Mucosa of rectum (tissue), 2 donors: ENCODE measurements around the gene SH3BP1.
"Not testable (repeated sequence)": the region's sequence is repeated elsewhere in the genome, so short reads cannot be mapped to it uniquely, and the experiment has no call there.

Experiments used
- H3K27ac ChIP-seq, 2 donors: one replicate each; pipeline ENCODE4 v1.7.0; 2013; ENCODE audit warnings: inconsistent platforms in 2 of 2, low read depth in 2 of 2, low read length in 2 of 2
- H3K27me3 ChIP-seq, 2 donors: one replicate each; pipeline ENCODE4 v1.7.0; 2013; ENCODE audit warnings: low read length in 2 of 2; ENCODE audit not compliant: control insufficient read depth in 2 of 2, insufficient read depth in 2 of 2
- H3K36me3 ChIP-seq, 2 donors: one replicate each; pipeline ENCODE4 v1.7.0; 2013; ENCODE audit warnings: low read length in 2 of 2; ENCODE audit not compliant: control insufficient read depth in 2 of 2, insufficient read depth in 2 of 2
- H3K4me1 ChIP-seq, 2 donors: one replicate each; pipeline ENCODE4 v1.7.0; 2013; ENCODE audit warnings: low read length in 2 of 2, mild to moderate bottlenecking in 1 of 2; ENCODE audit not compliant: control insufficient read depth in 2 of 2, insufficient read depth in 2 of 2
- H3K4me3 ChIP-seq, 2 donors: one replicate each; pipeline ENCODE4 v1.7.0; 2013; ENCODE audit warnings: low read length in 2 of 2
- H3K9ac ChIP-seq, 2 donors: one replicate each; pipeline ENCODE4 v1.7.0; 2013; ENCODE audit warnings: low read length in 2 of 2, low read depth in 1 of 2, mild to moderate bottlenecking in 1 of 2
- H3K9me3 ChIP-seq, 2 donors: one replicate each; pipeline ENCODE4 v1.7.0; 2013; ENCODE audit warnings: low read length in 2 of 2; ENCODE audit not compliant: control insufficient read depth in 2 of 2
- donor health status: healthy.
- donor health status: Normal muscosa, but diverticular disease.

The SH3BP1 gene

GRCh38 chr22:37639070-37639760 is at the start of gene SH3BP1:
TSS of gene SH3BP1 (plus strand) at chr22:37639669. CDS start at chr22:37639788, 119 bp downstream.
- Histone ChIP-seq H3K9ac (peak within 1 kb of the TSS; percentile 83 to 87), H3K36me3 (peaks cover 7 to 16% of the 10 kb centered on the region in 2 donors), H3K4me1 (peaks cover 73 to 80% of the 10 kb centered on the region in 2 donors), H3K27me3 (no peaks in the 10 kb centered on the region), H3K27ac (peak within 1 kb of the TSS; percentile 91 to 94), H3K4me3 (peak within 1 kb of the TSS; percentile 79 to 88), H3K9me3 (no peaks in the 10 kb centered on the region)

- not testable (repeated sequence) for H3K9me3 ChIP-seq, H3K4me3 ChIP-seq
- peaks cover 15 to 27% of the 10 kb centered on the region in 2 donors for H3K4me1 ChIP-seq
Observed at GRCh38 chr22:37591081-37591480, 48.4 kb upstream of the SH3BP1 start.

GRCh38 chr22:37591823-37592404 is 47.6 kb upstream of the SH3BP1 start:
- Histone ChIP-seq H3K9me3 (no peaks in the 10 kb centered on the region), H3K36me3 (no peaks in the 10 kb centered on the region), H3K4me3 (peak overlapping the region in 1 of 2 donors; percentile 2), H3K27me3 (no peaks in the 10 kb centered on the region), H3K4me1 (peaks cover 15 to 24% of the 10 kb centered on the region in 2 donors), H3K9ac (no peak overlapping the region), H3K27ac (peak overlapping the region in 1 of 2 donors; percentile 48)

More at GRCh38 chr22:37591081-37591480, 48.4 kb upstream of the SH3BP1 start:
- H3K36me3 ChIP-seq, H3K27ac ChIP-seq, H3K9ac ChIP-seq, H3K27me3 ChIP-seq: not testable (repeated sequence)

- Histone ChIP-seq H3K27me3 (no peaks in the 10 kb centered on the region), H3K36me3 (no peaks in the 10 kb centered on the region), H3K27ac (no peak overlapping the region), H3K9me3 (no peaks in the 10 kb centered on the region), H3K4me3 (no peak overlapping the region), H3K9ac (no peak overlapping the region), H3K4me1 (peaks cover 6 to 8% of the 10 kb centered on the region in 2 donors)
Observed at GRCh38 chr22:37594237-37594636, 45.2 kb upstream of the SH3BP1 start.

GRCh38 chr22:37599153-37599552 is 40.3 kb upstream of the SH3BP1 start:
- no peaks in the 10 kb centered on the region for H3K9me3 ChIP-seq
- H3K36me3 ChIP-seq: no peaks in the 10 kb centered on the region
- H3K27me3 ChIP-seq: no peaks in the 10 kb centered on the region
- peak overlapping the region in 1 of 2 donors; percentile 17 for H3K4me3 ChIP-seq
- H3K9ac ChIP-seq: no peak overlapping the region
- peaks cover 6 to 11% of the 10 kb centered on the region in 2 donors for H3K4me1 ChIP-seq
- peak overlapping the region; percentile 68 for H3K27ac ChIP-seq

- peak overlapping the region; percentile 77 to 79 for H3K27ac ChIP-seq
- H3K36me3 ChIP-seq: no peaks in the 10 kb centered on the region
- no peaks in the 10 kb centered on the region for H3K9me3 ChIP-seq
- H3K4me1 ChIP-seq: peaks cover 10 to 15% of the 10 kb centered on the region in 2 donors
- H3K9ac ChIP-seq: peak overlapping the region; percentile 56 to 68
- H3K27me3 ChIP-seq: no peaks in the 10 kb centered on the region
- H3K4me3 ChIP-seq: peak overlapping the region; percentile 19 to 50
Observed at GRCh38 chr22:37601203-37601539, 38.3 kb upstream of the SH3BP1 start.

GRCh38 chr22:37601540-37602442 is 37.7 kb upstream of the SH3BP1 start:
- H3K27me3 ChIP-seq: no peaks in the 10 kb centered on the region
- H3K4me3 ChIP-seq: peak overlapping the region; percentile 19 to 50
- H3K36me3 ChIP-seq: no peaks in the 10 kb centered on the region
- H3K9ac ChIP-seq: peak overlapping the region; percentile 56 to 68
- H3K4me1 ChIP-seq: peaks cover 12 to 15% of the 10 kb centered on the region in 2 donors
- H3K27ac ChIP-seq: peak overlapping the region; percentile 77 to 79
- H3K9me3 ChIP-seq: no peaks in the 10 kb centered on the region

GRCh38 chr22:37602546-37603277 is 36.8 kb upstream of the SH3BP1 start:
- not testable (repeated sequence) for H3K27me3 ChIP-seq, H3K9ac ChIP-seq, H3K9me3 ChIP-seq, H3K4me3 ChIP-seq, H3K36me3 ChIP-seq
- peaks cover 15 to 17% of the 10 kb centered on the region in 2 donors for H3K4me1 ChIP-seq
- peak overlapping the region; percentile 77 to 79 for H3K27ac ChIP-seq

GRCh38 chr22:37604074-37604473 is 35.4 kb upstream of the SH3BP1 start:
- peaks cover 15 to 20% of the 10 kb centered on the region in 2 donors for H3K4me1 ChIP-seq

More at GRCh38 chr22:37604074-37604473, 35.4 kb upstream of the SH3BP1 start:
- Histone ChIP-seq H3K27ac (no peak overlapping the region), H3K27me3 (no peaks in the 10 kb centered on the region), H3K9me3 (no peaks in the 10 kb centered on the region), H3K9ac (no peak overlapping the region), H3K36me3 (no peaks in the 10 kb centered on the region), H3K4me3 (no peak overlapping the region)
